HG03066 (cell line): ENCODE data around the gene SERPINA5.
"Not testable (repeated sequence)": the region's sequence is repeated elsewhere in the genome, so short reads cannot be mapped to it uniquely, and the experiment has no call there.

Source experiments
- ATAC-seq: cut with Tn5 transposase; IDR thresholded peaks from one replicate; pipeline ENCODE4 v1.9.1; 2021; ENCODE audit warnings: low read depth; ENCODE audit not compliant: unreplicated experiment

SERPINA5 gene

GRCh38 chr14:94598816-94599655 lies 17.8 kb downstream of the SERPINA5 start:
- no peak for ATAC-seq

GRCh38 chr14:94599656-94600004 lies 18.4 kb downstream of the SERPINA5 start:
- no peak for ATAC-seq

GRCh38 chr14:94600148-94600545 lies 18.9 kb downstream of the SERPINA5 start:
- no peak for ATAC-seq

- no peak for ATAC-seq
Observed at GRCh38 chr14:94601884-94602391, 20.7 kb downstream of the SERPINA5 start.

- ATAC-seq, result no peak
Observed at GRCh38 chr14:94602722-94603121, 21.5 kb downstream of the SERPINA5 start.

- no peak for ATAC-seq
Observed at GRCh38 chr14:94605361-94605760, 24.1 kb downstream of the SERPINA5 start.

- not testable (repeated sequence) for ATAC-seq
Observed at GRCh38 chr14:94608966-94609365, 27.7 kb downstream of the SERPINA5 start.

- ATAC-seq, result no peak
Observed at GRCh38 chr14:94611179-94611578, 30.0 kb downstream of the SERPINA5 start.

- no peak for ATAC-seq
Observed at GRCh38 chr14:94612174-94612573, 30.9 kb downstream of the SERPINA5 start, which contains the start of gene SERPINA3. TSS of gene SERPINA3 (plus strand) at chr14:94612391. CDS start at chr14:94614442, 2,051 bp downstream.

GRCh38 chr14:94612580-94613554 lies 31.6 kb downstream of the SERPINA5 start:
- ATAC-seq, result no peak

- no peak for ATAC-seq
Observed at GRCh38 chr14:94613720-94614644, 32.8 kb downstream of the SERPINA5 start.

- ATAC-seq, result no peak
Observed at GRCh38 chr14:94614802-94615201, 33.6 kb downstream of the SERPINA5 start.

- no peak for ATAC-seq
Observed at GRCh38 chr14:94615254-94615653, 34.0 kb downstream of the SERPINA5 start.

GRCh38 chr14:94615823-94616570 lies 34.8 kb downstream of the SERPINA5 start:
- no peak for ATAC-seq

GRCh38 chr14:94617366-94617941 lies 36.2 kb downstream of the SERPINA5 start:
- ATAC-seq, result no peak

- no peak for ATAC-seq
Observed at GRCh38 chr14:94617988-94618822, 37.0 kb downstream of the SERPINA5 start.

- no peak for ATAC-seq
Observed at GRCh38 chr14:94619297-94619696, 38.1 kb downstream of the SERPINA5 start.

GRCh38 chr14:94620597-94620996 lies 39.4 kb downstream of the SERPINA5 start:
- no peak for ATAC-seq
